BE2C (cell line): ENCODE data around the gene TMEM82.
A peak's percentile ranks its signal among the peaks of the same experiment; 100 is the strongest.

ENCODE experiments used
- DNase-seq: peaks from one replicate; pipeline ENCODE4 v3.0.0-alpha.2; 2020
- H3K27me3 ChIP-seq: fragments of 250-450 bp; sonication (Bioruptor Pico); 2 replicates; pipeline ENCODE4 v1.5.1; 2020; ENCODE audit warnings: mild to moderate bottlenecking
- H3K36me3 ChIP-seq: fragments of 250-450 bp; sonication (Bioruptor Pico); 2 replicates; pipeline ENCODE4 v1.5.1; 2020; ENCODE audit warnings: mild to moderate bottlenecking
- H3K4me1 ChIP-seq: fragments of 250-450 bp; sonication (Bioruptor Pico); 2 replicates; pipeline ENCODE4 v1.5.1; 2020
- H3K4me3 ChIP-seq: 2 replicates; pipeline ENCODE4 v1.5.1; 2011; ENCODE audit warnings: low read depth, low read length
- H3K9me3 ChIP-seq: fragments of 250-450 bp; sonication (Bioruptor Pico); 2 replicates; pipeline ENCODE4 v1.5.1; 2020
- CTCF ChIP-seq: IDR thresholded peaks from 2 replicates; pipeline ENCODE4 v1.5.1; 2012; ENCODE audit warnings: mild to moderate bottlenecking, low read depth, low read length

Gene TMEM82

GRCh38 chr1:15739259-15739658 lies 3.0 kb upstream of the TMEM82 start:
- H3K36me3 ChIP-seq, result no peaks in the 10 kb centered on the region
- H3K9me3 ChIP-seq, result no peaks in the 10 kb centered on the region
- DNase-seq, result no peak
- H3K4me3 ChIP-seq, result no peak overlapping the region
- no peak for TF ChIP-seq CTCF
- H3K27me3 ChIP-seq, result no peaks in the 10 kb centered on the region
- H3K4me1 ChIP-seq, result no peaks in the 10 kb centered on the region

GRCh38 chr1:15739745-15740144 lies 2.6 kb upstream of the TMEM82 start:
- no peaks in the 10 kb centered on the region for H3K27me3 ChIP-seq
- DNase-seq, result no peak
- TF ChIP-seq CTCF, result peak; percentile 18; the same call in 1 of the 2 replicates
- H3K36me3 ChIP-seq, result no peaks in the 10 kb centered on the region
- H3K9me3 ChIP-seq, result no peaks in the 10 kb centered on the region
- no peaks in the 10 kb centered on the region for H3K4me1 ChIP-seq
- no peak overlapping the region for H3K4me3 ChIP-seq

DNA sequence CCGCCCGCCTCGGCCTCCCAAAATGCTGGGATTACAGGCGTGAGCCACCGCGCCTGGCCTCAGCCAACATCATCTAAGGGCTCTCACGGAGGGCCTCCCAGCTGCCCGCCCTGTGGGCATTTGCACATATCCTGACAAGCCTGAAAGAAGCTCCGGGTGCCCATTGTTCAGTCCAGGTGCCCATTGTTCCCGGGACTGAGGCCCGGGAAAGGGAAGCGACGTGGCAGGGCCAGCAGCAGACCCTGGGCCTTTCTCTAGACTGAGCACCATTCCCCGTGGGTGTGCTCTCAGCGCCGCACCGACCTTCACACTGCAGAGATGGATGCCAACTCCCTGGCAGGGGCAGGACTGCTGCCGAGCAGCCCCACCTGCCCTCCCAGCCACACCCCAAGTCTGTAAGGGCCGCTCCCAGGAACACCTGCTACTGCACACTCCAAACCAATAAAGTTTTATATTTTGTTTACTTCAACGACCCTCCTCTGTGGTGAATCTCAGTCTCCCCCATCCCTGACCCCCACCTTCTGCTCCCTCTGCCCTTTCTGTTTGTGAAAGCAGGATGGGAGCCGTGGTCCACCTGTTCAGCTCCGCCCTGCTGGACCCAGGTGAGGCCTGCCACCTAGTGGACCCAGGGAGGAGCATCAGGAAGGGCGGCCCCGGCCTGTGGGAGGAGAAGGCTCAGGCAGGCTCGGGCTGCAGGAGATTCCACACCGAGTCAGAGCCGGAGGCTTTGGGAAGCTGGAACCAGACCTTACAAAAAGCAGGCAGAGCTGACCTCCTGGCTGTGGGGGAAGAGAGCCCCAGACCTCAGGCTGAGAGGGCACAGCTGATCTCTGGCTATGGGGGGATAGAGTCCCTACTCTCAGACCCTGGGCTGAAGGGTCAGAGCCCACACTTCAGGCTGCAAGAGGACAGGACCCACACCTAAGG lies 1.1 kb upstream of the TMEM82 start:
- TF ChIP-seq CTCF, result peak; percentile 64
- no peaks in the 10 kb centered on the region for H3K36me3 ChIP-seq
- peak; percentile 70 for DNase-seq
- no peaks in the 10 kb centered on the region for H3K4me1 ChIP-seq
- no peaks in the 10 kb centered on the region for H3K9me3 ChIP-seq
- no peak overlapping the region for H3K4me3 ChIP-seq
- H3K27me3 ChIP-seq, result no peaks in the 10 kb centered on the region

GRCh38 chr1:15744122-15744679 lies 1.9 kb downstream of the TMEM82 start:
- TF ChIP-seq CTCF, result no peak
- Histone ChIP-seq H3K27me3 (no peaks in the 10 kb centered on the region), H3K4me1 (no peaks in the 10 kb centered on the region), H3K4me3 (no peak overlapping the region), H3K36me3 (no peaks in the 10 kb centered on the region), H3K9me3 (no peaks in the 10 kb centered on the region)
- no peak for DNase-seq

- Histone ChIP-seq H3K4me3 (no peak overlapping the region), H3K36me3 (no peaks in the 10 kb centered on the region), H3K27me3 (no peaks in the 10 kb centered on the region), H3K4me1 (no peaks in the 10 kb centered on the region), H3K9me3 (no peaks in the 10 kb centered on the region)
- no peak for DNase-seq
- TF ChIP-seq CTCF, result no peak
Observed at GRCh38 chr1:15747378-15747777, 5.1 kb downstream of the TMEM82 start.

DNA sequence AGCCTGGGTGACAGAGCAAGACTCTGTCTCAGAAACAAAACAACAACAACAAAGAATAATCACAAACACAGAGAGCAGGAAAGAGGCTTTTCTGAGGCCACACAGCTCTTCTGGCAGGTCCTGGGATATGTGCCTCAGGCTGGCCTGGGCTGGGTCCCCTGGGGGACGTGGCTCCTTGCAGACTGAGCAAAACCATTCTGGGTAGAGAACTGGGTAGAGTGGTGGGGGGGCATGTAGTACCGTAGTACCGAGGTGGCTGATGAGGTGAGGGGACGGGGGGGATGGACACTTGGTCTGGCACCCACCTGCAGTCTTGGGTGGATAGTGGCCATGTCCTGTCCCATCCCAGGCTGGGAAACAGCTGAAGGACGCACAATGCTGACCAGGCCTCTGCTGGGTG lies 6.0 kb downstream of the TMEM82 start:
- H3K36me3 ChIP-seq, result no peaks in the 10 kb centered on the region
- no peak for TF ChIP-seq CTCF
- no peaks in the 10 kb centered on the region for H3K4me1 ChIP-seq
- no peaks in the 10 kb centered on the region for H3K27me3 ChIP-seq
- H3K4me3 ChIP-seq, result no peak overlapping the region
- DNase-seq, result no peak
- H3K9me3 ChIP-seq, result no peaks in the 10 kb centered on the region
